Measurements from ENCODE around the gene CLTA. TPM values are rescaled to one million over a fixed set of nuclear protein-coding genes. Genes with fewer than 3 reads are reported as not detected.
A peak's percentile ranks its signal among the peaks of the same experiment; 100 is the strongest.

Gene CLTA
- polyA plus RNA-seq, 2 of the 4 experiments (the other 2 are of a cell fraction): 291 to 312 TPM

DNA sequence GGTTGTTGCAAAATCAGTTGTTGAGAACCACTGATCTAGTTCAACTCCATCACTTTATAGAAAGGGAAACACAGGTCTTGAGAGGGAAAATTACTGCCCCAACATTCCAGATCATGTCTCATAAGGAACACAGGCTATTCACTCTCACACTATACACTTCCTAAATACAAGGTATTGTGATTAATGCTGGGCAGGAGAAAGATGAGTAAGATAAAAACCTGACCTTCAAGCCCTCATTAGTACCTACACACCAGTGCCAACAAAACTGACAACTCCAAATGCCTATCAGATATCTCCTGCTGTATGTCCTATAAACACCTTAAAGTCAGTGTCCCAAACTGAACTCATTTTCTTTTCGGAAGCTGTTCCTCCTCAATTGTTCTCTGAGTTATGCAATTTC lies 59.4 kb downstream of the CLTA start:
- 90% methylated on average over 1 of the region's 1 CpG for WGBS (ENCODE audit: missing lambda C conversion rate)
- CTCF ChIA-PET: interaction anchor here (0.6 to 13.7 kb wide), 7 partner anchors 13 to 200 kb away, joined by 3 to 221 read pairs (median 5); no protein-coding TSS in a partner anchor
- DNase-seq (ENCODE audit: low read depth in 1 of 2, low spot score in 1 of 2) (no peak), ATAC-seq (0 out of 6 replicates have a peak, but pooled peaks of 1 of the 2 experiments have one; percentile 24), FAIRE-seq (no peak)
- Histone ChIP-seq H3K9me3 (no peaks in the 10 kb centered on the region), H3K4me2 (no peak overlapping the region), H3K27ac (0 out of 6 replicates have a peak overlapping the region, but pooled peaks of 1 of the 2 experiments have one; percentile 11), H3K4me3 (no peak overlapping the region), H3K4me1 (peaks cover 15% of the 10 kb centered on the region; the same call in 2 of the 3 replicates)
- POLR2A ChIA-PET: interaction anchor here (1.0 kb wide), 1 partner anchor 79 kb away, joined by 3 read pairs; no protein-coding TSS in a partner anchor
- no peak for TF ChIP-seq MAZ (IDR thresholded peaks at IDR 0.05; ENCODE audit: borderline replicate concordance, low read depth, low read length)
- TF ChIP-seq RCOR1 (IDR thresholded peaks at IDR 0.05; ENCODE audit: low read depth, low read length): no peak
- TF ChIP-seq EHMT2 (IDR thresholded peaks at IDR 0.05; ENCODE audit: low read depth): no peak
- no peak for TF ChIP-seq REST (IDR thresholded peaks at IDR 0.05)
- TF ChIP-seq KDM1A (IDR thresholded peaks at IDR 0.05; ENCODE audit: low read depth): no peak
- TF ChIP-seq NFE2L2 (conservative IDR thresholded peaks at IDR 0.05; ENCODE audit: low read length): no peak
- no peak for TF ChIP-seq RAD21 (conservative IDR thresholded peaks at IDR 0.05 in 1 of 2, IDR thresholded peaks at IDR 0.05 in 1 of 2)
- no peak for TF ChIP-seq USF2 (IDR thresholded peaks at IDR 0.05)
- no peak for TF ChIP-seq FOSL2 (IDR thresholded peaks at IDR 0.05)
- no peak for TF ChIP-seq FOSL2 (CRISPR knock-in tag; IDR thresholded peaks at IDR 0.05)
- TF ChIP-seq PHF8 (IDR thresholded peaks at IDR 0.05; ENCODE audit: borderline replicate concordance, low read depth): no peak
- TF ChIP-seq HOXB5 (CRISPR knock-in tag; IDR thresholded peaks at IDR 0.05): no peak
- TF ChIP-seq ZSCAN20 (CRISPR knock-in tag; IDR thresholded peaks at IDR 0.05): no peak
- TF ChIP-seq ZFP36 (IDR thresholded peaks at IDR 0.05; ENCODE audit: borderline replicate concordance, partially characterized antibody): no peak
- TF ChIP-seq, protein P1, sequence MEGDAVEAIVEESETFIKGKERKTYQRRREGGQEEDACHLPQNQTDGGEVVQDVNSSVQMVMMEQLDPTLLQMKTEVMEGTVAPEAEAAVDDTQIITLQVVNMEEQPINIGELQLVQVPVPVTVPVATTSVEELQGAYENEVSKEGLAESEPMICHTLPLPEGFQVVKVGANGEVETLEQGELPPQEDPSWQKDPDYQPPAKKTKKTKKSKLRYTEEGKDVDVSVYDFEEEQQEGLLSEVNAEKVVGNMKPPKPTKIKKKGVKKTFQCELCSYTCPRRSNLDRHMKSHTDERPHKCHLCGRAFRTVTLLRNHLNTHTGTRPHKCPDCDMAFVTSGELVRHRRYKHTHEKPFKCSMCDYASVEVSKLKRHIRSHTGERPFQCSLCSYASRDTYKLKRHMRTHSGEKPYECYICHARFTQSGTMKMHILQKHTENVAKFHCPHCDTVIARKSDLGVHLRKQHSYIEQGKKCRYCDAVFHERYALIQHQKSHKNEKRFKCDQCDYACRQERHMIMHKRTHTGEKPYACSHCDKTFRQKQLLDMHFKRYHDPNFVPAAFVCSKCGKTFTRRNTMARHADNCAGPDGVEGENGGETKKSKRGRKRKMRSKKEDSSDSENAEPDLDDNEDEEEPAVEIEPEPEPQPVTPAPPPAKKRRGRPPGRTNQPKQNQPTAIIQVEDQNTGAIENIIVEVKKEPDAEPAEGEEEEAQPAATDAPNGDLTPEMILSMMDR (IDR thresholded peaks at IDR 0.05): no peak
- no peak for TF ChIP-seq FOXS1 (CRISPR knock-in tag; IDR thresholded peaks at IDR 0.05)
- TF ChIP-seq SMC3 (IDR thresholded peaks at IDR 0.05): no peak
- no peak for TF ChIP-seq MAFK (IDR thresholded peaks at IDR 0.05; ENCODE audit: partially characterized antibody)
- no peak for TF ChIP-seq ESRRA (IDR thresholded peaks at IDR 0.05; ENCODE audit: borderline replicate concordance, low read length)
- TF ChIP-seq ELK1 (IDR thresholded peaks at IDR 0.05; ENCODE audit: low read depth, low read length): no peak
- TF ChIP-seq KDM5A (IDR thresholded peaks at IDR 0.05): no peak

Data from A549 (cell line).